C1 segment of cervical spinal cord (tissue), 14 donors: ENCODE measurements around the gene LNPK.
"Not testable (repeated sequence)": the region's sequence is repeated elsewhere in the genome, so short reads cannot be mapped to it uniquely, and the experiment has no call there.

ENCODE experiments used
- DNase-seq, 14 donors: peaks; one replicate each; lab custom pipeline; 2025; lab: John Stamatoyannopoulos, UW

Gene LNPK

GRCh38 chr2:175904035-175904434, 98.0 kb downstream of the LNPK start:
- no peak for DNase-seq

GRCh38 chr2:175903384-175903936, 98.6 kb downstream of the LNPK start:
- DNase-seq, result no peak

GRCh38 chr2:175895957-175896356, 106.1 kb downstream of the LNPK start:
- not testable (repeated sequence) for DNase-seq

GRCh38 chr2:175892046-175892445, 110.0 kb downstream of the LNPK start:
- no peak for DNase-seq

- no peak for DNase-seq
Observed at GRCh38 chr2:175890636-175891242, 111.3 kb downstream of the LNPK start.

GRCh38 chr2:175889701-175890302, 112.3 kb downstream of the LNPK start:
- no peak for DNase-seq

- DNase-seq, result no peak
Observed at GRCh38 chr2:175887776-175888175, 114.3 kb downstream of the LNPK start.

GRCh38 chr2:175884697-175885393, 117.2 kb downstream of the LNPK start:
- DNase-seq, result no peak

GRCh38 chr2:175883586-175884194, 118.4 kb downstream of the LNPK start:
- DNase-seq, result no peak

GRCh38 chr2:175879679-175880078, 122.4 kb downstream of the LNPK start:
- no peak for DNase-seq

GRCh38 chr2:175877845-175878544, 124.1 kb downstream of the LNPK start:
- DNase-seq, result no peak

GRCh38 chr2:175874291-175874690, 127.8 kb downstream of the LNPK start:
- no peak for DNase-seq
